PC-9 (cell line): Measurements from ENCODE around the gene ABCA1. TPM values are rescaled to one million over a fixed set of nuclear protein-coding genes. Genes with fewer than 3 reads are reported as not detected.
A peak's percentile ranks its signal among the peaks of the same experiment; 100 is the strongest.

Experiments
- BruUV-seq: library from RNA; stranded (reverse); fragments of 400-500 nt; replicated peaks from 2 replicates; lab custom pipeline; 2021; lab: Mats Ljungman, UMichigan
- CTCF ChIA-PET: fragments of 300-600 bp; sonication (Branson Sonifier 250); formaldehyde crosslinking; loops from one replicate; lab custom pipeline; 2022; ENCODE audit warnings: antibody characterized with exemption; lab: Charles Lee
- POLR2A ChIA-PET: fragments of 300-600 bp; sonication (Branson Sonifier 250); formaldehyde crosslinking; loops from one replicate; lab custom pipeline; 2022; ENCODE audit warnings: antibody characterized with exemption; ENCODE audit not compliant: unreplicated experiment; lab: Charles Lee
- DNase-seq, 2 experiments: peaks; one replicate each; pipeline versions ENCODE4 v3.0.0 to v3.0.0-alpha.2; 2015 to 2022; ENCODE audit warnings: mixed read lengths in 1 of 2
- H2AFZ ChIP-seq: fragments of 200-600 bp; sonication (generic); 2 replicates; pipeline ENCODE4 v1.8.1; 2017; ENCODE audit warnings: antibody characterized with exemption
- H3F3A ChIP-seq: fragments of 200-600 bp; sonication (generic); 2 replicates; pipeline ENCODE4 v1.8.1; 2017; ENCODE audit warnings: antibody characterized with exemption, mild to moderate bottlenecking, low read depth; ENCODE audit not compliant: insufficient read depth
- H3K27ac ChIP-seq: fragments of 200-600 bp; sonication (generic); 2 replicates; pipeline ENCODE4 v1.6.1; 2016; ENCODE audit warnings: mixed run types
- H3K27me3 ChIP-seq: fragments of 200-600 bp; sonication (generic); 2 replicates; pipeline ENCODE4 v1.6.1; 2016; ENCODE audit warnings: low read depth, mixed run types; ENCODE audit not compliant: insufficient read depth
- H3K36me3 ChIP-seq: fragments of 200-600 bp; sonication (generic); 2 replicates; pipeline ENCODE4 v1.6.1; 2016; ENCODE audit warnings: low read depth, mixed run types
- H3K4me1 ChIP-seq: fragments of 200-600 bp; sonication (generic); replicated peaks from 2 replicates; pipeline ENCODE4 v1.6.1; 2016; ENCODE audit warnings: mixed run types; ENCODE audit not compliant: insufficient read depth
- H3K4me2 ChIP-seq: fragments of 200-600 bp; sonication (generic); 2 replicates; pipeline ENCODE4 v1.6.1; 2017; ENCODE audit warnings: mixed run types
- H3K4me3 ChIP-seq: fragments of 200-600 bp; sonication (generic); 2 replicates; pipeline ENCODE4 v1.6.1; 2016; ENCODE audit warnings: mixed run types
- H3K79me2 ChIP-seq: fragments of 200-600 bp; sonication (generic); 2 replicates; pipeline ENCODE4 v1.6.1; 2017; ENCODE audit warnings: low read depth, mixed run types
- H3K9me2 ChIP-seq: fragments of 200-600 bp; sonication (generic); 2 replicates; pipeline ENCODE4 v1.8.1; 2017; ENCODE audit warnings: mild to moderate bottlenecking; ENCODE audit not compliant: insufficient read depth
- H3K9me3 ChIP-seq: fragments of 200-600 bp; sonication (generic); 2 replicates; pipeline ENCODE4 v1.8.1; 2016; ENCODE audit warnings: low read depth; ENCODE audit not compliant: insufficient read depth
- H4K20me1 ChIP-seq: fragments of 200-600 bp; sonication (generic); 2 replicates; pipeline ENCODE4 v1.8.1; 2017; ENCODE audit not compliant: insufficient read depth
- EZH2 ChIP-seq: fragments of 200-600 bp; sonication (generic); IDR thresholded peaks from 2 replicates; pipeline ENCODE4 v1.8.0; 2017; ENCODE audit warnings: antibody characterized with exemption, low read depth
- intact Hi-C: fragments of 100-400 bp; cut with micrococcal nuclease; formaldehyde crosslinking; loops from one replicate; pipeline ENCODE4 v1.10.0; 2022; ENCODE audit not compliant: unreplicated experiment
- total RNA-seq: library from RNA; stranded (reverse); gene quantifications from 2 replicates; pipeline ENCODE4 v1.2.3, GENCODE V29; 2021
- TF ChIP-seq, protein P1 (sequence below): fragments of 200-600 bp; sonication (generic); conservative IDR thresholded peaks from 2 replicates; pipeline ENCODE4 v1.6.1; 2017; ENCODE audit warnings: mixed run types, antibody characterized with exemption, mild to moderate bottlenecking, moderate library complexity

ABCA1 gene
- total RNA-seq, 1 experiment from 2014 or later, result 38.3 TPM

DNA sequence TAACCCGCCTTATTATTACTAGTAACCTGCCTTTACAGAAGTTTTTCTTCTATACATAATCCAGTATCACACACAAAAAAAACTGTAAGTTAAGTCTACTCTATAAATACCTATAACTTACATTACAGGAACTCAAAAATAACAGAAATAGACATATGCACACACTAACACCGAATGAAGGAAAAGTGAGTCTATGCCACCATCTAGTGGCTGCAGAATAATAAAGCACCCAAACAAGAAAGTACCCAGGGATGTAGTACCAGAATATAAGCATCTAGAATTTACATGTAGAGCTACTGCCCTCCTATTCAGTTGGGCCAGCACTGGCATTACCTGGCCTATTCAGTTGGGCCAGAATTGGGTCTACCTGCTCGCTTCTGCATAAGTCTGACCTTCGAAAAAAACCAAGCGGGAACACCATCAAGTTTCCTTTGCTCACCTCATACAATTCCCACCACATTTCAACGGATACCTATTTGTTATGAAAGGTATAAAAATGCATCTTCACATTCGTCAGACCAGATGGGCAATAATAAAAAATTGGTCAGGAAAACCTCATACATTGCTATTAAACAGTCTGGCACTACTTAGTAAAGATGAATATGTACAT lies 184.5 kb downstream of the ABCA1 start:
- CTCF ChIA-PET, result interaction anchor here (0.5 kb wide), 1 partner anchor 708 kb away, joined by 4 read pairs; no protein-coding TSS in a partner anchor

DNA sequence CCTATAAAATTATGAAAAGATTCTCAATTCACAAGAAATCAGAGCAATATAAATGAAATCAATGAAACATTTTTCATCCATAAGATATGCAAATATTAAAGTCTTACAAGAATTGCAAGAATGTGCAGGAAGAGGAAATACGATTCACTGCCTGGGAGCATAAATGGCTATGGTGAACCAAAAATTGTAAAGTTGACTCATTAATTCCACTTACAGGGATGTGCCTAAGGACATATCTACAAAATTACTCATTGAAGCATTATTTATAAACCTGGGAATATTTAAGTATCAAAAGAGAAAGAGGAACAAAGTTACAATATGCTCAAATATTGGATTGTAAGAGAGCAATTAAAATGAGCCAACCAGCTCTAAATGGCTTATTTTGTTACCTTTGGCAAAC lies 187.3 kb downstream of the ABCA1 start:
- H3K27ac ChIP-seq, result peak overlapping the region; percentile 22; the same call in 1 of the 2 replicates
- DNase-seq, result peak in 1 of 2 experiments; percentile 78
- intact Hi-C loops, result loop anchor here (10.0 kb wide), 1 partner anchor 954 kb away; the partner anchor contains the start of gene TMEM38B
- peak overlapping the region; percentile 9; the same call in 1 of the 2 replicates for H3K4me2 ChIP-seq
- no peak overlapping the region for H2AFZ ChIP-seq
- no peaks in the 10 kb centered on the region for H3K9me3 ChIP-seq
- H3K4me1 ChIP-seq, result peaks cover 11% of the 10 kb centered on the region; the same call in 1 of the 2 replicates
- no peak overlapping the region for H3K4me3 ChIP-seq
- TF ChIP-seq EZH2, result no peak
- TF ChIP-seq, protein P1, sequence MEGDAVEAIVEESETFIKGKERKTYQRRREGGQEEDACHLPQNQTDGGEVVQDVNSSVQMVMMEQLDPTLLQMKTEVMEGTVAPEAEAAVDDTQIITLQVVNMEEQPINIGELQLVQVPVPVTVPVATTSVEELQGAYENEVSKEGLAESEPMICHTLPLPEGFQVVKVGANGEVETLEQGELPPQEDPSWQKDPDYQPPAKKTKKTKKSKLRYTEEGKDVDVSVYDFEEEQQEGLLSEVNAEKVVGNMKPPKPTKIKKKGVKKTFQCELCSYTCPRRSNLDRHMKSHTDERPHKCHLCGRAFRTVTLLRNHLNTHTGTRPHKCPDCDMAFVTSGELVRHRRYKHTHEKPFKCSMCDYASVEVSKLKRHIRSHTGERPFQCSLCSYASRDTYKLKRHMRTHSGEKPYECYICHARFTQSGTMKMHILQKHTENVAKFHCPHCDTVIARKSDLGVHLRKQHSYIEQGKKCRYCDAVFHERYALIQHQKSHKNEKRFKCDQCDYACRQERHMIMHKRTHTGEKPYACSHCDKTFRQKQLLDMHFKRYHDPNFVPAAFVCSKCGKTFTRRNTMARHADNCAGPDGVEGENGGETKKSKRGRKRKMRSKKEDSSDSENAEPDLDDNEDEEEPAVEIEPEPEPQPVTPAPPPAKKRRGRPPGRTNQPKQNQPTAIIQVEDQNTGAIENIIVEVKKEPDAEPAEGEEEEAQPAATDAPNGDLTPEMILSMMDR, result no peak
- no peaks in the 10 kb centered on the region for H3K79me2 ChIP-seq
- no peaks in the 10 kb centered on the region for H3K9me2 ChIP-seq
- CTCF ChIA-PET, result no interaction called here
- no TSS peak for BruUV-seq
- POLR2A ChIA-PET, result no interaction called here
- H3K27me3 ChIP-seq, result no peaks in the 10 kb centered on the region
- no peaks in the 10 kb centered on the region for H3K36me3 ChIP-seq
- H3F3A ChIP-seq, result no peaks in the 10 kb centered on the region
- H4K20me1 ChIP-seq, result no peaks in the 10 kb centered on the region

More for the DNA sequence above, 184.5 kb downstream of the ABCA1 start:
- no peaks in the 10 kb centered on the region for H3K27me3 ChIP-seq
- no peaks in the 10 kb centered on the region for H4K20me1 ChIP-seq
- no peak overlapping the region for H3K27ac ChIP-seq
- H3K4me3 ChIP-seq, result no peak overlapping the region
- peaks cover 18% of the 10 kb centered on the region for H3K4me1 ChIP-seq
- no peak overlapping the region for H2AFZ ChIP-seq
- H3K79me2 ChIP-seq, result peaks cover 2% of the 10 kb centered on the region; the same call in 1 of the 2 replicates
- no peak overlapping the region for H3K4me2 ChIP-seq
- BruUV-seq, result no TSS peak
- no peaks in the 10 kb centered on the region for H3K9me2 ChIP-seq
- no peaks in the 10 kb centered on the region for H3K9me3 ChIP-seq
- POLR2A ChIA-PET, result no interaction called here
- no peak for TF ChIP-seq EZH2
- TF ChIP-seq, protein P1, result peak; percentile 85
- intact Hi-C loops, result loop anchor here (10.0 kb wide), 1 partner anchor 951 kb away; the partner anchor contains the start of gene TMEM38B
- peak; percentile 35 to 55 for DNase-seq
- no peaks in the 10 kb centered on the region for H3K36me3 ChIP-seq
- no peaks in the 10 kb centered on the region for H3F3A ChIP-seq

DNA sequence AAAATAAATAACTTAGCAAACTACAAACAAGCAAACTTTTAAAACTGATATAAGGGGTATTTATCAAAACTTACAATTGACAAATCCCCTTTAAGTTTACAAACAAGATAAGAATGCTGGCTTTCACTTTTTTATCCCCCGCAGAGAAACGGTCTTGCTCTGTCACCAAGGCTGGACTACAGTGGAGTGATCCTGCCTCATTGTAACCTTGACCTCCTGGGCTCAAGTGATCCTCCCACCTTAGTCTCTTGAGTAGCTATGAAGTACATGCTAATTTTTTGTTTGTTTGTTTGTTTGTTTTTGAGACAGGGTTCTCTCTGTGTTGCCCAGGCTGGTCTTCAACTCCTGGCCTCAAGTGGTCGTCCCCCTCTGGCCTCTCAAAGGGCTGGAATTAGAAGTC lies 189.5 kb downstream of the ABCA1 start:
- CTCF ChIA-PET, result no interaction called here

More for the DNA sequence above, 189.5 kb downstream of the ABCA1 start:
- Histone ChIP-seq H3F3A (no peaks in the 10 kb centered on the region), H3K4me1 (peaks cover 11% of the 10 kb centered on the region; the same call in 1 of the 2 replicates), H2AFZ (no peak overlapping the region), H3K4me3 (no peak overlapping the region), H4K20me1 (no peaks in the 10 kb centered on the region), H3K79me2 (no peaks in the 10 kb centered on the region), H3K36me3 (no peaks in the 10 kb centered on the region), H3K27ac (no peak overlapping the region), H3K9me3 (no peaks in the 10 kb centered on the region), H3K4me2 (no peak overlapping the region), H3K27me3 (no peaks in the 10 kb centered on the region), H3K9me2 (no peaks in the 10 kb centered on the region)
- intact Hi-C loops, result no loop called here
- POLR2A ChIA-PET, result no interaction called here
- DNase-seq, result no peak
- TF ChIP-seq, protein P1, result no peak
- TF ChIP-seq EZH2, result no peak
- BruUV-seq, result no TSS peak

Other genes starting within 250 kb of the ABCA1 start
- not detected in 2 replicates for gene OR13D1, start 233.6 kb downstream of the ABCA1 start, total RNA-seq
- gene NIPSNAP3A, start 180.5 kb downstream of the ABCA1 start, total RNA-seq, result 19.8 and 21.4 TPM in 2 replicates
- 3.1 and 4.1 TPM in 2 replicates for gene NIPSNAP3B, start 164.0 kb downstream of the ABCA1 start, total RNA-seq